ENCODE measurements around the gene EEF1A2.
A peak's percentile ranks its signal among the peaks of the same experiment; 100 is the strongest.
"Not testable (repeated sequence)": the region's sequence is repeated elsewhere in the genome, so short reads cannot be mapped to it uniquely, and the experiment has no call there.

EEF1A2 gene

DNA sequence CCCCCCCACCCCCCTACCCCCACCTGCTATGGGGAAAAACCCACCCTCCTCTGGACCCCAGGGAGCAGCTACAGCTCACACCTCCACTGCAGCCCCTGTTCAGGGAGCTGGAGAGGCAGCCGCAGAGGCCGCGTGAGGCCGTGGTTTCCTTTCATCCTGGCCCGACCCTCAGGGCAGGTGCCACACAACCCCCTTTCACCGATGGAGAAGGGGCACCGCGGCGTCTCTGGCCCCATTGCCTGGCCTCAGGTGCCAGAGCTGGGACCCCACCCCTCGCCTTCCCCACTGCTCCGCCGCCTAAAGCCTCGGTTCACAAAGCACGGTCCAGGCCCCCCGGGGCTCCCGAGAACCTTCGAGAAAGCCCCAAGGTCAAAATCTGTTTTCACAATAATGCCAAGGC, 14.6 kb downstream of the EEF1A2 start:
- no peak for DNase-seq

DNA sequence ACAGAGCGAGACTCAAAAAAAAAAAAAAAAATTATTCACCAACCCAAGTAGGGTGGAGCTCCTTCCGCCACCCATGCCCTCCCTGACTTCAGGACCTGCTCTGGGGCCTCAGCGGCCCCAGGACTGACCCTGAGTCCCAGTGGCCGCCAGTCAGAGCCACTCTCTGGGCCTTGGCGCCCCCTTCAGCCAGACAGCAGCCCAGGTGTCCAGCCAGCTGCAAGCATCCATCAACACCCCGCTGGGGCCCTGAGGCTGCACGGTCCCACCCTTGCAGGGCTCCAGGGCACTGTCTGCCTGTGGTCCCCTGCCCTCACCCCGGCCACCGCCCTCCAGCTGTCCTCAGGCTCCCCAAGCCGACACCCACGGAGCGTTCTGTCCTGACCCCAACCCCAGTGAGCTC, 15.0 kb downstream of the EEF1A2 start:
- no peak for DNase-seq

DNA sequence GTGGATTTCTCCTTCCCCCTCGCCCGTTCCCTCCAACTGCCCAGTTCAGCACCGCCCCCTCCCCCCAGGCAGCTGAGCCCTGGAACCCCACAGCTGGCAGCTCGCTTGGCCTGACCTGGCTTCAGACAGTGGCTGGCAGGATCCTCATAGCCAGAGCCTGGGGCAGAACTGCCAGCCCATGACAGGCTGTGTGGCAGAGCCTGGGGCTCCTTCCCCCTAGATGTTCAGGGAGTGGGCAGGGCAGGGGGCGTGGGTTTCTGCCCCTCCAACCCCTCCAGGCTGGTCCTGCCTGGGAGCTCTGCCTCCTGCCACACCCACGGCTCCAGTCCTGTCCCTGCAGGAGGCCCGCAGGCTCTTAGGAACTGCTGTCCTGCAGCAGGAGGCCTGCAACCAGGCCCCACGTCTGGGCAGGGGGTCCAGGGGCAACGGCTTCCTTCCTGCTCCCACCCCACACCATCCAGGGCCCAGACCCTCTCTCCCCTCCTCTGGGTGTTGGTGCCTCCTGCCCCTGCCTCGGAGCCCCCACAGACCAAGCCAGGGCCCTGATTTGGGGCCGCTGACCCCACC, 16.8 kb downstream of the EEF1A2 start:
- DNase-seq: peak; percentile 44

DNA sequence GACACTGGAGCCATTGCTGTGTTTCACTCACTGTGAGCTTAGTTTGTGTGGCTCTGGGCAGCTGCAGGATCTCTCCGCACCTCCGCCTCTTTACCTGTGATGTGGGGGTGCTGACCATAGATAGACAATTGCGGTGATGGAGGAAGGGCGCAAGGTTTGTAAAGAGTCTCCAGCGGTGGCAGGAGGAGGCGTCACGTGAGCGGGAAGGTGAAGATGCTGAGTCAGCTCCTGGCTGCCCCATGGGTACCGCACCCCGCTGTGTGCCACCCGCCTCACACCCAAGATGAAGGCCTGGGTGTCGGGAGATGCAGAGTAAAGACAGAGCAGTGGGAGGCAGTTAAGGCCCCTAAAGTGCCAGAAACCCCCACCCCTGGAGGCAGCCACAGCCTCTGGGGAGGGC, 17.4 kb downstream of the EEF1A2 start:
- DNase-seq: peak; percentile 54

DNA sequence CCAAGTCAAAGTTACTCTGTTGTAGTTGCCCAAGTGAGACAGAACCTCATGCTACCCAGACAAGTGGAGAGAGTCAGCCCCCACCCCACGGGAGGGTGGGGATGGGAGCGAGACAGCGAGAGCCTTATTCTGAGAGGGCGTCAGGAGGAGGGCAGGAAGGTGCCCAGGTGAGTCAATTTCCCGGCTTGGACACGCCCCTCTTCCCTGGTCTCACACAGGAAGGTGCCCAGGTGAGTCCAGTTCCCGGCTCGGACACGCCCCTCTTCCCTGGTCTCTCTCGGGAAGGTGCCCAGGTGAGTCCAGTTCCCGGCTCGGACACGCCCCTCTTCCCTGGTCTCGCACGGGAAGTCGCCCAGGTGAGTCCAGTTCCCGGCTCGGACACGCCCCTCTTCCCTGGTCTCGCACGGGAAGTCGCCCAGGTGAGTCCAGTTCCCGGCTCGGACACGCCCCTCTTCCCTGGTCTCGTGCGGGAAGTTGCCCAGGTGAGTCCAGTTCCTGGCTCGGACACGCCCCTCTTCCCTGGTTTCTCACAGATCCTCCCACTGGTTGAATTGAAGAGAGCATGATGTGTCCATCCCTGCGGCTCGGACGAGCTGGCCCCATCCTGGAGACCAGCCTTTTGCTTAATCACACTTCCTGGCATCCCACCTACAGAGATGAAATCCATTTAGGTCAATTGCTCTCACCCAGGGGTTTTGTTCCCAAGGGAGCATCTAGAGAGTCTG, 19.0 kb downstream of the EEF1A2 start:
- not testable (repeated sequence) for DNase-seq

DNA sequence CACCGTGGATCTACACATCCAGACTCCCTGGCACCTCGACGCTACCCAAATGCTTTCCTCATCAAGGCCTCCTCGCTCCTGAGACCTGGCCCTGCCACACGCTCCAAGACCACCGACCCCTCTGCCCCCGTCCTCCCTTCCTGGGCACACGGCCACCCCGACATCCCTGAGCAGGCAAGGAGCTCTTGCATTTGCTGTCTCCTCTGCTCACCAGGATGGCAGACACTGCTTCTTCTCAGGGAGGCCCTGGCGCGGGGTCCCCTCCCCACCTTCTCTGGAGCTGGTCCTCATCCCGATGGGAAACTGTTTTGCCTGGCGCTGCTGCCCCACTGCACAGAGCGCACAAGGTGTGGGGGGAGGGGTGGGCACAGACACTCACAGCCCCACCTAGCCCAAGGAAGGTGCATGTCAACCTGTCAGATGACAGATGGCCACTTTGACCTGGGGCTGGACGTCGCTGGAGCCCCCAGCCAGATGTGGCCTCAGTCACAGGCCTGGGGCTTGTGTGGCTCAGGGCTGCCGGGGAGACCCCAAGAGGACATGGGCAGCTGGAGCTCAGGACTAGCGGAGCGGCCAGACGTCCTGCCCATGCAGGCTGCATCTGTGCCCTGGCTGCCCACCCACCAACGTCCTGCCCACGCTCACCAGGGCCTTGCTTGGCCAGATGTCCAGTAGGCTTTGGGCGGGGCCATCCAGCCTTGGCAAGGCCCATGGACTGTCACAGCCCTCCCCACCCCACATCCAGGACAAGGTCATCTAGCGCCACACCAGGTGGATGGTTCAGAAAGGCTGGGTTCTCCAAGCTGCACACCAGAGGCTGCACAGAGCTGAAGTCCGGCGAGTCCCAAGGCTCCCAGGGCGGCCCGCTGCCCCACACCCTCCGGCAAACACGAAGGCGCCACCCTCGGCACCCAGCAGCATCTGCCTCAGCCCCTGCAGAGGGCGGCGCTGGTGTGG, 20.3 kb downstream of the EEF1A2 start:
- DNase-seq: no peak

DNA sequence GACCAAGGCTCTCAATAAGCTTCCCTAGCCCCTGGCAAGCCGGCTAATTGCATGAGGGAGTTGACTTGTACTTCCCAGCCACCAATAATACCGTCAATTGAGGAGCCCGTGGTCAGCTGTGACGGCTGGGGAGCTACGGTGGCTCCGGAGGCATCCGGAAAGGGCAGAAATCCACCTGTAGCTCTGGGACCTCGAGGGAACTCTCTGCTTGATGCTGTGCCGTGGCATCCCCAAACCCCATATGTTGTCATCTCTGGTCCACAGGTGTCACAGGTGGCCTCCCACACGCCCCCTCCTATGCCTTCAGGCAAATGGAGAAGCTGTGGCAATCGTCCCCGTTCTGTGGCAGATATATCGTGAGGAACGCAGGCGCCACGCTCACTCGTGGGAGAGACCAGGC, 20.9 kb downstream of the EEF1A2 start:
- DNase-seq: no peak

DNA sequence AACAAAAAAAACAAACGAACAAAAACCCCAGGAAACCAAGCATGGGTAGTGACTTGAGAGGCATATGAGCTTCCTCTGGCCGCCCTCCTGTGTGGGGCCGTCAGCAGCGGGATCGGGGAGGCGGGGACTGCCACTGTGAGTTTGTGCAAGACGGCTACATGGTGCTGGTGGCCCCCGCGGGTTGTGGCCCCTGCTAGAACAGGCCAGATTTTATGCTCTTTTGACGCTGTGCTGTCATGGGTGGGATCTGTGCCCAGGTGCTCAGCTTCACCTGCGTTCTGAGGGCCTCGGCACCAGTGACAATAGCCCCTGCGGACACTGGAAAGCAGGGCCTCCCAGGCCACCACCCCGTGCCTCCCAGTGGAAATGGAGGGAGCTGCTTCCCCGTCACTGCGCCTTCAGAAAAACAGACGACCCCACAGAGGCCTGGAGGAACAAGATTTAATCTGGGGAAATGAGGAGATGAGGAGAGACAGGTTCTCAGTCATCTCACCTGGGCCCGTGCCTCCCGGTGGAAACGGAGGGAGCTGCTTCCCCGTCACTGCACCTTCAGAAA, 21.7 kb downstream of the EEF1A2 start:
- DNase-seq: no peak

DNA sequence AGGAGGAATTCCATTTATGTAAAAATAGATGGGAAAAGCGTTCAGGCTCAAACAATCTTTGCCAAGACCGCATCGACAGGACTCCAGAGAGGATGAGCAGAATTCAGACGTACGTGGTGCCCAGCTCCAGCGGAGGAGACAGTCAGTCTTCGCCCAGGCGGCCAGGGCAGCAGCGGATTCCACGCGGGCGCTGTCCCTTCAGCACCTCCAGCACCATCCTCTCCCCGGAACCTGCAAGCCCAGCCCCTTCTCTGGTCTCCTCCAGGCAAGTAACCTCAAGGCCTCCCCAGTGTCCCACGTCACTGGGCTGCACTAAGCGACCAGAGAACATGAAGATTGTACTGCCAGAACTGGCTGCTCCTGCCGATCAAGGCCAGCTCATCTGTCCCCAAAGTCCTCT, 23.7 kb downstream of the EEF1A2 start:
- DNase-seq: peak; percentile 65

DNA sequence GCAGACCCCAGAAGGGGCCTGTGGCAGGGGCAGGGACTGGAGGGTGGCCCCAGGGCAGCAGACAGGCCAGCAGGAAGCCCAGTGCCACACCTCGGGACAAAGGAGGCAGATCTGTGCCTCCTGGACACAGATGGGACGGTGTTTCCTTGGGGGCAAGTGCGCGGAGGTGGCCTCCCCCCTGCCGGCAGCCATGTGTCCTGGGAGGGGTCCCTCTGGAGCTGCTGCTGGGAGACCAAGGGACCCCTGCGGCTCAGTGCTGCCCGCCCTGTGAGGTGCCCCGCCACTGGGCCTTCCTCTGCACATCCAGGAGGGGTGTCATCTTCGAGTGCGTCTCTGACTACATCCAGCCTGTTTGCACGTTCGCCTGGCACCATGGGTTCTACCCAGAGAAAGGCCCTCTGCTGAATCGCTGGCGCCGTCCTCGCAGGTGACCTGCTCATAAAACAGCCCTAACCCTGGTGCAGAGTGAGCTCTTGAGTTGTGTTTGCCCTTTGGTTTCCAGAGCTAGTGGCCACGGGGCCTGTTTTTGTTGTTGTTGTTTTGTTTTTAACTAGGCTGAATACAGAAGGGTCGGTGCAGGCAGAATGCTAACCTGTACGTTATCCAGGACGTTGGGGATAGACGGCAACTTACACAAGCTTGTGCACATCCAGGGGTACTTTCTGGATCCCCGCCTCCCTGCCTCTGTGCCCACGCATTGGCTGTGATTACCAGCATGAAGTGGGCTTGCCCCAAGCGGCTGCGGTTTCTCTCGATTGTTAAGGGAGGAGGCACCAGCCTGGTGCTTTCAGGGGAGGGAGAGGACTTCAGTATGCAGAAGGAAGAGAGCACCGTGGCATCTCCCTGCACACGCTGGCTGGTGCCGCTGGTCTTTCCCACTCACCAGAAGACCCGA, 25.1 kb downstream of the EEF1A2 start:
- no peak for DNase-seq

DNA sequence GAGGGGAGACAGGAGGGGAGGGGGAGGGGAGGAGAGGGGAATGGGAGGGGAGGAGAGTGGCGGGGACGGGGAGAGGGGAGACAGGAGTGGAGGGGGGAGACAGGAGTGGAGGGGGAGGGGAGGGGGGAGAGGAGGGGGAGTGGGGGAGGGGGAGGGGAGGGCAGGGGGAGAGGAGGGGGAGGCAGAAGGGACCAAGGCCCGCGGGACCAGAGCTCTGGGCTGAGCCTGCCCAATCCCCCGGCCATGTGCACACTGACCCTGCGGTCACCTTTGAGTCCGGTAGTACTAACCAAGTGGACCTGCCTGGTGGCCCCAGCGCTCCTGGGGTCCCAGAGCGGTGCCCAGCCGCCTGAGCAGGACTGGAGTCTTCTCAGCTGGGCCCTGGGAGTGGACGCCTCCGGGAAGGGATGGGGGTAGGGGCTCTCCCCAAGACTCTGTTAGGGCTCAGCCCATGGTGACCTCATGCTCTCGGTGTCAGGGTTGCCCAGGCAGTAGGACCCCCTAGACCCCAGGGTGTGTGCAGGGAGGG, 26.0 kb downstream of the EEF1A2 start:
- DNase-seq: no peak

DNA sequence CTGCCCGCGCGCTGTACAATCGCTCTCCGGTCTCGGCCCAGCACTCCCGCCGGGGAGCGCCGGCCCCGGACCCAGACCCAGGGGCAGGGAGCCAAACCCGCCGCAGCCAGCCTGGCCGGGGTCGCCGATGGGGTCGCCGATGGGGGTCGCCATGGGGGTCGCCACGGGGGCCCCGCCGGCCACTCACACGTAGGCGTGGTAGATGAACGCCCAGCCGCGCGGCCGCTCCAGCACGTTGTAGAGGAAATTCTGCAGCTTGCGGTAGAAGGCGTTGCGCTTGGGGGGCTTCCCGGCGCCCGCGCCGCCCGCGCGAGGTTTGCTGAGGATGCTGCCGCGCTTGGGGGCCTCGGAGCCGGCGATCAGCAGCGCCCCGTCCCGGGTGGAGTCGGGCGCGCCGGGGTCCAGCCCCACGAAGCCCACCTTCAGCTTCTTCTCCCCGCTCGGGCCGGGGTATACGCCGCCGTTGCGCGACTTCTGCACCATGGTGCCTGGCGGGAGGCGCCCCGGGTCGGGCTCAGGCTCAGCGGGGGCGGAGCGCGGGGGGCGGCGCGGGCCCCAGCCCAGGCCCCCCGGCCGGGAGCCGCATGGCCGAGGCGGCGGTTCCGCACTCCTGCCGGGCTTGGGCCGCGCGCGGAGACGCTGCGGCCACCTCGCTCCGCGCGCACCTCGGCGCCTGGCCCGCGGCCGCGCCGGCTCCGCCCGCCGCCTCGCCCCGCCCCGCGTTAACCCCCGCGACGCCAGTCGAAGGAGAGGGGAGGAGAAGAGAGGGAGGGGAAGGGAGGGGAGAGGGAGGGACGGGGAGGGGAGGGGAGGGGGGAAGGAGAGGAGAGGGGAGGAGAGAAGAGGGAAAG, 26.7 kb downstream of the EEF1A2 start, which contains the start of gene KCNQ2:
TSS of gene KCNQ2 (minus strand) at position 675 of the 851 bp plus-strand sequence. CDS start at position 483, 192 bp downstream.
- DNase-seq: no peak

DNA sequence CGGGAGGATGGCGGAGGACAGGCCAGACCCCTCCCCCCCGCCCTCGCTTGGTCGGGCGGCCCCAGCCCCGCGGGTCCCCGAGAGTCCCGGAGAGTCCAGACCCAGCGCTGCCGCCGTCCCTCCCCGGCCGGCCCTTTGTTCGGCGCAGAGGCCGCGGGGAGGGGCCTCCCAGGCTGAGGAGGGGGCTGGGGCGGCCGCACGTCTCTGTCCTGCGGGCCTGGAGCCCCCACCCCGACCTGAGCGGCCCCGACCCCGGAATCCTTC, 27.2 kb downstream of the EEF1A2 start:
- DNase-seq: no peak

DNA sequence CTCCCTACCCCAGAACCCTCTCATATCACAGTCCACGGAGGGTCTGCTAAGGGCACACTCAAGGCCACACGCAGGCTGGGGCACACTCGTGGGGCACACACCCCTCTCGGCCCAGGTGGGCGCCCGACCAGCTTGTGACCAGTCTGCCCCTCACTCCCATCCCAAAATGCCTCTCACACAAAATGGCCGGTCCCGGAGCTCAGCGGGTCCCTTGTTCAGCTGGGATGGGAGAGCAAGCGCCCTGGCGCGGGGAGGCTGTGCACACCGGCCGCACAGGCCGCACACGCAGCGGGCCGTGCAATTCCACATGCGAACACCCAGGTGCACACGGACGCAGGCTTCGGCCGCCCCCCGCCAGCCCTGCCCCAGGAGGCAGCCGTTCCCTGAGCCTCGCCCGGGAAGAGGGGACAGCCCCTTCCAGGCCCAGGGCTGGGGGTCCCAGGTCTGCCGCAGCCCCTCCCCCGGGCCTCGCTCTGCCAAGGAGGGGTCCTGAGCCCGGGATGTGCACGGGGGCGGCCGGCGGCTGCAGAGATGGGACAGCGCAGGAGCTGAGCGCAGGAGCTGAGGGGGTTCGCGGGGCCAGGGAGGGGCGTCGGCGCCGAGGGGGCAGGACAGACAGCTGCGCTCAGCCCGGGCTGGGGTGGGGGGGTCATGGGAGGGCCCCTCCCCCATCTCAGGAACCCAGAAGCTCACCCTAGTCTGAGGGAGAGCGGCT, 27.7 kb downstream of the EEF1A2 start:
- no peak for DNase-seq

DNA sequence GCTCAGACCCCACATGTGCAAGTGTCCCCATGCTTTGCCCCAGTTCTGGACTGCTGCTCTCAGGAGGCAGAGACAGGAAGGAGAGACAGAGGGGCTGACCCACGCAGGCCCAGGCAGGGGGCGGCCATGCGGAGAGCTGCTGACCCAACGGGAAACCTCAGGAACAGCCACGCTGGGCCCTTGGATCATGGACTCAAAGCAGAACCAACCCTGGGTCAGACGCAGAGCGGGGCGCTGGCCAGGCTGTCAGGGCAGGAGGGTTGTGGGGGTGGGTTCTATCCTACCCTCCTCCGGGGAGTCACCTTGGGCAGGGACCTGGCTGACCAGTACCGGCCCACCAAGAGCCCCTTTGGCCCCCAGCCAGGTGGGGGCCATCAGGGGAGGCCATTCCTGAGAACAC, 28.5 kb downstream of the EEF1A2 start:
- DNase-seq: no peak

DNA sequence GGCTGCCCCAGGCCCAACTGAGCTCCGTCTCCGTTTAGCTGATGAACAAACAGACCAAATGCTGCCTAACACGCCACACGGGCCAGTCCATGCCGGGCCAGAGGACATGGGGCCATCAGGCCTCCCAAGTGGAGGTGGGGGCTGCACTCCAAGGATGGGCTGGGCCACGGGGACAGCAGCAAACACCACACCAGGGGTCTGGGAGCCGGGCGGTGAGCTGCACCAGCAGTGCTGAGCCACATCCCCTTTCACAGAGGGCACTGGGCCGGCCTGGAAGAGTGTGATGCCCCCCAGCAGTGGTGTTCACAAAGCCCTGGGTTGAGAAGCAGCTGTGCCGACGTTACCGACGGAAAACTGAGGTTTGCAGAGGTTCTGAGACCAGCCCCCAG, 29.2 kb downstream of the EEF1A2 start:
- DNase-seq: no peak

DNA sequence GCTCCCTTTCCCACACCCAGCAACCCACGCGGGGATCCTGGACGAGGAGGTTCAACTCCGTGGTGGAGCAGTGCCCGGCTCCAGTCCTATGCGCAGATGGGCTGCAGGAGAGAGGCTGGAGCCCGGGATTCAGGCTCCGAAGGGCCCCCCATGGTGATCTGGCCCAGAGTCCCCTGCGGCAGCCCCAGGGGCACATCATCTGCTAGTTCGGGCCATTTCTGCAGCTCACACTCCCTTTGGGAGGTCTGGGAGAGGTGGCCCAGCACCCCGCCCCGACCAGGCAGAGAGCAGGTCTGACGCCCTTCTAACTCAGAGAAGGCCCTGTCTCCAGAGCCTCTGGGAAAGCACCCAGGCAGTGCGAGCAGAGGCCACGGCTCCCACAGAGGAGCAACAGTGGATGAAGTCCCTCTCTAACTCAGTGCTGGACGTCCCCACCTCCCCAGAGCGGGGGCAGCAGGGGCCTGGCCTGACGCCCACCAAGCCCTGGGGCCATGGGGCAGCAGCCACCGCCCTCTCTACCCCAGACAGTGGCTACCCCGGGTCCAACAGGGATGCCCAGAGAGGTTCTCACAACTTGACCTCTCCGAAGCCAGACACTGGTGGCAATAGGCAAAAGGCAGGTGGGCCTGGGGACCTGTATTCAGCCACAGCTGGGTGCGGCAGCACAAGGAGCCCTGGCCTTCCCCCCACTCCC, 29.7 kb downstream of the EEF1A2 start:
- DNase-seq: no peak

DNA sequence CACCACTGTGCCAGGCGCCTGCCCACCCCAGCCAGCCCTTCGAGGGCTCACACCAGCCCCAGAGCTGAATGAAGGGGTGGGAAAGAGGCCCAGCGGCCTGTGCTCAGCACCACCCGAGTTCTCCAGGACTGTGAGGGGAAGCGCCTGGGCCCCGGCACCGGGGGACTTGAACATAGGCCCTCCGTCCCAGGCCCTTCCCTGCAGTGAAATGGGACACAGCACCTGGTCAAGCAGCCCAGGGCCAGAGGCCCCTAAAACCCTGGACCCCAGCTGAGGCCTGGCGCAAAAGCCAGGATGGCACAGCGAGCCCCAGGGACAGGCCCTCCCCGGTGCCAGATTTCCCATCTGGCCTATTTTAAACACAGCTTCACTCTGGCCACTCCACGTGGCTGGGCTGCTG, 30.5 kb downstream of the EEF1A2 start:
- no peak for DNase-seq

DNA sequence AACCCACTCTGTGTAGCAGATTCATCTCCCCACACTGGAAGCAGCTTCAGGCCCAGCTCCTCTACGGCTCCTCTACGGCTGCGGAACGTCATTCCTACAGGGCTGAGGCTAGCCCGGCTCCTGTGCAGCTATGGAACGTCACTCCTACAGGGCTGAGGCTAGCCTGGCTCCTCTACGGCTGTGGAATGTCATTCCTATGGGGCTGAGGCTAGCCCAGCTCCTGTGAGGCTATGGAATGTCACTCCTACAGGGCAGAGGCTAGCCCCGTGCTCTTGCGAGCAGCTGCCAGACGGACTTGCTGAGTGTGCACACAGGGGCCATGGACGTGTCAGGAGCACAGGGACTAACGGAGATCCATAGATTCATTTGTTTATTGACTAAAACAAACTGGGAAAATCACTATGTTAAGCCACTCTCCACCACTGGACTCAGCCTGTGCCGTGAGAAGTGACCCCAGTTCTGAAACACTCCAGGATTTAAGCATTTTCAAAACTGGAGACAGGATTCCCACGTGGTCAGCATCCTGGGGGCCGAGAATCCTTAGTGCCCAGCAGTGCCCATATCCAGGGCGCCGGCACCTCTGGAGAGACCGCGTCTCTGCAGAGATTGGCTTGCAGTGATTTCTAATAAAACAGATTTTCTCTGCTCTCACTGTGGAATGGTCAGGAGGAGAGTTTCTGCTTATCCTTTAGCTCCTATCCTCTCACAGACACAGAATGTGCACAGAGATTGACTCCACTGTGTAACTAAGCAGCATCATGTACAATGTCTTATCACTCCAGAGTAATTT, 31.4 kb downstream of the EEF1A2 start:
- DNase-seq: no peak

All from RPMI8226 (cell line).